H1 (cell line): ENCODE data around the gene CLCN3. TPM values are rescaled to one million over a fixed set of nuclear protein-coding genes. Genes with fewer than 3 reads are reported as not detected.

ENCODE experiments used
- CTCF ChIA-PET: fragments of 300-600 bp; sonication (Branson Sonifier 250); formaldehyde crosslinking; loops from one replicate; lab custom pipeline; 2021; ENCODE audit not compliant: partially characterized antibody; lab: Charles Lee
- POLR2A ChIA-PET: fragments of 300-600 bp; sonication (Branson Sonifier 250); formaldehyde crosslinking; loops from one replicate; lab custom pipeline; 2021; ENCODE audit warnings: inconsistent platforms; ENCODE audit not compliant: partially characterized antibody; lab: Charles Lee
- DNase-seq, 2 experiments: peaks; one replicate each; pipeline versions ENCODE4 v3.0.0 to v3.0.0-alpha.2; 2010 to 2022; ENCODE audit warnings: low spot score in 2 of 2, low read depth in 1 of 2, mixed read lengths in 1 of 2
- FAIRE-seq: peaks from 2 replicates; lab custom pipeline; 2011; peaks lifted over from hg19 to GRCh38; lab: Jason Lieb, UNC
- H2AFZ ChIP-seq: 2 replicates; pipeline ENCODE4 v1.8.1; 2012; ENCODE audit warnings: low read length, inconsistent platforms
- H2AK5ac ChIP-seq: 2 replicates; pipeline ENCODE4 v1.6.1; 2013; ENCODE audit warnings: low read depth, low read length
- H2BK120ac ChIP-seq: replicated peaks from 2 replicates; pipeline ENCODE3; 2013; ENCODE audit warnings: low read depth, low read length, inconsistent platforms
- H2BK12ac ChIP-seq: 2 replicates; pipeline ENCODE4 v1.6.1; 2013; ENCODE audit warnings: low read depth, low read length
- H2BK15ac ChIP-seq: 2 replicates; pipeline ENCODE4 v1.6.1; 2013; ENCODE audit warnings: low read length
- H2BK20ac ChIP-seq: 2 replicates; pipeline ENCODE4 v1.6.1; 2013; ENCODE audit warnings: low read length
- H2BK5ac ChIP-seq: 2 replicates; pipeline ENCODE4 v1.6.1; 2013; ENCODE audit warnings: low read depth, low read length
- H3K14ac ChIP-seq: 2 replicates; pipeline ENCODE4 v1.6.1; 2013; ENCODE audit warnings: inconsistent platforms; ENCODE audit not compliant: insufficient read length
- H3K18ac ChIP-seq: 2 replicates; pipeline ENCODE4 v1.6.1; 2013; ENCODE audit warnings: low read length; ENCODE audit errors: extremely low read depth
- H3K23ac ChIP-seq: 2 replicates; pipeline ENCODE4 v1.6.1; 2013; ENCODE audit warnings: inconsistent platforms; ENCODE audit not compliant: insufficient read length
- H3K23me2 ChIP-seq: 2 replicates; pipeline ENCODE4 v1.6.1; 2013; ENCODE audit warnings: low read depth, low read length
- H3K27ac ChIP-seq: 2 replicates; pipeline ENCODE4 v1.6.1; 2011; ENCODE audit warnings: low read depth, low read length, inconsistent platforms
- H3K27me3 ChIP-seq, 4 experiments: replicated peaks in 1 of 4; 1 replicate in 1 of 4; 2 replicates in 3 of 4; pipeline versions ENCODE4 v1.6.1 to v1.8.1; 2011 to 2013; ENCODE audit warnings: low read length in 3 of 4, mild to moderate bottlenecking in 3 of 4, inconsistent platforms in 2 of 4, mixed read lengths in 2 of 4, moderate library complexity in 1 of 4; ENCODE audit not compliant: control insufficient read depth in 3 of 4, insufficient read depth in 3 of 4; ENCODE audit errors: extremely low read depth in 1 of 4
- H3K36me3 ChIP-seq, 4 experiments: 2 replicates each; pipeline versions ENCODE4 v1.6.1 to v1.8.1; 2011 to 2013; ENCODE audit warnings: mild to moderate bottlenecking in 4 of 4, low read length in 3 of 4, moderate library complexity in 2 of 4, control low read depth in 1 of 4, inconsistent platforms in 1 of 4; ENCODE audit not compliant: insufficient read depth in 4 of 4, control insufficient read depth in 2 of 4
- H3K4ac ChIP-seq: replicated peaks from 2 replicates; pipeline ENCODE3; 2013; ENCODE audit warnings: low read length, low read depth, mixed read lengths, inconsistent platforms; ENCODE audit not compliant: insufficient read length
- H3K4me1 ChIP-seq, 4 experiments: replicated peaks in 1 of 4; 1 replicate in 1 of 4; 2 replicates in 3 of 4; pipeline versions ENCODE4 v1.6.1 to v1.8.1; 2011 to 2013; ENCODE audit warnings: low read length in 3 of 4, inconsistent platforms in 2 of 4, mixed read lengths in 1 of 4; ENCODE audit not compliant: insufficient read depth in 4 of 4, control insufficient read depth in 3 of 4
- H3K4me2 ChIP-seq, 2 experiments: 2 replicates each; pipeline versions ENCODE4 v1.6.1 to v1.8.1; 2011 to 2013; ENCODE audit warnings: low read depth in 2 of 2, low read length in 2 of 2, control low read depth in 1 of 2, inconsistent platforms in 1 of 2, mild to moderate bottlenecking in 1 of 2; ENCODE audit not compliant: insufficient read depth in 1 of 2
- H3K4me3 ChIP-seq, 4 experiments: fragments of 200-600, 300-600 bp in 1 of 4; sonication (generic), shearing (Covaris generic), sonication (Bioruptor Twin) in 1 of 4; 2 replicates each; pipeline versions ENCODE4 v1.5.1 to v1.8.1; 2011 to 2016; ENCODE audit warnings: low read length in 4 of 4, low read depth in 3 of 4, control low read depth in 2 of 4, inconsistent platforms in 2 of 4, mild to moderate bottlenecking in 2 of 4, mixed read lengths in 1 of 4, moderate library complexity in 1 of 4; ENCODE audit not compliant: insufficient read depth in 2 of 4; ENCODE audit errors: extremely low read depth in 1 of 4
- H3K56ac ChIP-seq: replicated peaks from 2 replicates; pipeline ENCODE3; 2013; ENCODE audit warnings: low read depth, mild to moderate bottlenecking, mixed read lengths, low read length, inconsistent platforms; ENCODE audit not compliant: insufficient read length
- H3K79me1 ChIP-seq: 2 replicates; pipeline ENCODE4 v1.6.1; 2013; ENCODE audit warnings: low read depth, low read length, control low read depth
- H3K79me2 ChIP-seq, 2 experiments: 2 replicates each; pipeline versions ENCODE4 v1.6.1 to v1.8.1; 2012 to 2013; ENCODE audit warnings: low read length in 2 of 2, mild to moderate bottlenecking in 2 of 2, inconsistent platforms in 1 of 2; ENCODE audit not compliant: insufficient read depth in 2 of 2, control insufficient read depth in 1 of 2
- H3K9ac ChIP-seq, 4 experiments: replicated peaks in 1 of 4; 1 replicate in 1 of 4; 2 replicates in 3 of 4; pipeline versions ENCODE4 v1.6.1 to v1.8.1; 2011 to 2013; ENCODE audit warnings: low read depth in 3 of 4, low read length in 3 of 4, control low read depth in 2 of 4, mild to moderate bottlenecking in 2 of 4, moderate library complexity in 2 of 4, inconsistent platforms in 1 of 4; ENCODE audit errors: extremely low read depth in 1 of 4
- H3K9me3 ChIP-seq, 2 experiments: 2 replicates each; pipeline versions ENCODE4 v1.6.1 to v1.8.1; 2012 to 2013; ENCODE audit warnings: mild to moderate bottlenecking in 2 of 2, moderate library complexity in 2 of 2, control low read depth in 1 of 2, inconsistent platforms in 1 of 2, low read depth in 1 of 2, low read length in 1 of 2, mixed read lengths in 1 of 2; ENCODE audit not compliant: insufficient read depth in 2 of 2
- H4K20me1 ChIP-seq, 2 experiments: replicated peaks in 1 of 2; 2 replicates each; pipeline versions ENCODE3 to v1.8.1; 2011 to 2013; ENCODE audit warnings: inconsistent platforms in 2 of 2, low read length in 2 of 2, mild to moderate bottlenecking in 1 of 2; ENCODE audit not compliant: insufficient read depth in 2 of 2, control insufficient read depth in 1 of 2
- H4K5ac ChIP-seq: 2 replicates; pipeline ENCODE4 v1.6.1; 2013; ENCODE audit warnings: low read length, low read depth, mixed read lengths, inconsistent platforms; ENCODE audit not compliant: insufficient read length
- H4K8ac ChIP-seq: 2 replicates; pipeline ENCODE4 v1.8.0; 2013; ENCODE audit warnings: mild to moderate bottlenecking, moderate library complexity, low read length, inconsistent platforms; ENCODE audit not compliant: insufficient read depth; ENCODE audit errors: extremely low read depth
- H4K91ac ChIP-seq: replicated peaks from 2 replicates; pipeline ENCODE3; 2013; ENCODE audit warnings: low read length, mixed read lengths, inconsistent platforms; ENCODE audit not compliant: insufficient read length
- CREB1 ChIP-seq: IDR thresholded peaks from 2 replicates; pipeline ENCODE4 v1.6.1; 2012; ENCODE audit warnings: inconsistent platforms
- SIRT6 ChIP-seq: IDR thresholded peaks from one replicate; pipeline ENCODE4 v1.7.1; 2012; ENCODE audit warnings: low read length, inconsistent platforms
- SP2 ChIP-seq: IDR thresholded peaks from 2 replicates; pipeline ENCODE4 v1.6.1; 2012; ENCODE audit warnings: mild to moderate bottlenecking, low read length, inconsistent platforms
- WGBS, 2 experiments: shearing (Covaris generic) in 1 of 2; methylation state at CpG; one replicate each; pipeline versions ENCODE4 v1.1.6 to v1.1.7; 2013 to 2015; ENCODE audit warnings: low lambda C conversion rate in 2 of 2, mixed read lengths in 2 of 2, inconsistent platforms in 1 of 2, low coverage in 1 of 2, missing lambda C conversion rate in 1 of 2; ENCODE audit not compliant: insufficient replicate concordance in 2 of 2, insufficient coverage in 1 of 2, insufficient read length in 1 of 2; ENCODE audit errors: extremely low coverage in 1 of 2, missing lambda C conversion rate in 1 of 2; 5-methylcytosine and 5-hydroxymethylcytosine counted together
- polyA plus RNA-seq, 7 experiments: library from polyadenylated mRNA; depleted of rRNA in 3 of 7; stranded (reverse) in 5 of 7; unstranded in 2 of 7; fragments of >200 nt in 5 of 7; fragments of 200-250 nt in 2 of 7; gene quantifications; 1 replicate in 5 of 7; 2 replicates in 1 of 7; 4 replicates in 1 of 7; pipeline versions ENCODE4 v1.2.1 to v1.2.3, GENCODE V29; 2011 to 2013; ENCODE audit warnings: missing spikeins in 2 of 7, mixed read lengths in 2 of 7
- total RNA-seq: library from RNA; stranded (reverse); fragmentation: NEBNext Ultra II Directional; extraction: Animal tissue kit (Norgen Biotek cat#: 25700); gene quantifications from 2 replicates; pipeline ENCODE4 v1.2.1, GENCODE V29; 2021

CLCN3 gene
- total and polyA plus RNA-seq, 2 of the 8 experiments (the other 6 are each of a cell fraction or from before 2014, with no cell fraction given): 8.8 to 32.8 TPM

DNA sequence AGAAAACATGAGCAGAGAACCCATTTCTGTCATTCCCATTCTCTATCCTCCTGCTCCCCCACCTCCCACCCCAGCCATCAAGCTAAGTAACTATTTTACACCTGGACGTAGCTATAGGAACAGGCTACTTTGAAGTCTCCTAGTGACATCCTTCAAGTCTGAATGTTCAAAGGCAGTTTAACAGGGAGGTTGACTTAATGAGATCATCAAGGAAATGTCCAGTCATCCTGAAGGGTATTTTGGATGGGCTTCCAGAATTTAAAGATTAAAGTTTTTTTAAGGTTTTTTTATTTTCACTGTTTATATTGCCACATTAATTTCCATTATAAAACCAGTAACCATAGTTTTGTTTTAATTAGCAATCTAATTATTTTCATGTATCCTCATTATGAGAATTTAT lies 96.3 kb downstream of the CLCN3 start:
- Histone ChIP-seq H3K79me2 (no peaks in the 10 kb centered on the region), H2BK12ac (no peak overlapping the region), H3K4me3 (no peak overlapping the region), H3K4me2 (no peak overlapping the region), H3K23me2 (no peaks in the 10 kb centered on the region), H2AK5ac (no peak overlapping the region), H4K5ac (no peak overlapping the region), H2BK120ac (no peak overlapping the region), H3K4me1 (no peaks in the 10 kb centered on the region), H4K20me1 (no peaks in the 10 kb centered on the region), H3K79me1 (no peaks in the 10 kb centered on the region), H3K23ac (no peak overlapping the region), H3K36me3 (peaks cover 3 to 15% (median 5%) of the 10 kb centered on the region in 4 experiments; a peak in 6 of 8 replicates), H3K56ac (no peak overlapping the region), H3K14ac (no peak overlapping the region), H3K27ac (no peak overlapping the region), H2BK5ac (no peak overlapping the region), H2BK15ac (no peak overlapping the region), H2AFZ (no peak overlapping the region), H3K9me3 (no peaks in the 10 kb centered on the region), H3K9ac (no peak overlapping the region), H4K8ac (no peak overlapping the region), H3K18ac (no peak overlapping the region), H2BK20ac (no peak overlapping the region), H3K27me3 (no peaks in the 10 kb centered on the region), H3K4ac (no peak overlapping the region), H4K91ac (no peak overlapping the region)
- DNase-seq (no peak), FAIRE-seq (no peak)
- CTCF ChIA-PET: interaction anchor here (2.7 kb wide), 1 partner anchor 103 kb away, joined by 8 read pairs; the partner anchor contains the start of gene NEK1
- POLR2A ChIA-PET: no interaction called here
- 95% methylated on average over 1 of the region's 1 CpG; no CpG with 5 or more reads in 1 of the 2 experiments for WGBS, 2 experiments
- TF ChIP-seq SP2 (no peak), CREB1 (no peak), SIRT6 (no peak)
